ENCODE data around the gene ALK.

GRCh38 chr2:29284671-29285070 lies 636.7 kb downstream of the ALK start:
- TF ChIP-seq CTCF (conservative IDR thresholded peaks at IDR 0.05; ENCODE audit: low read depth, low read length): no peak
- TF ChIP-seq EZH2 (IDR thresholded peaks at IDR 0.05; ENCODE audit: low read length, unreplicated experiment): no peak
